Endothelial cell of umbilical vein (primary cell): ENCODE measurements around the gene ATXN1. TPM values are rescaled to one million over a fixed set of nuclear protein-coding genes. Genes with fewer than 3 reads are reported as not detected.
A peak's percentile ranks its signal among the peaks of the same experiment; 100 is the strongest.

ENCODE experiments used
- BruUV-seq: library from RNA; stranded (reverse); fragments of 400-500 nt; replicated peaks from 2 replicates; lab custom pipeline; 2021; lab: Mats Ljungman, UMichigan
- CTCF ChIA-PET: fragments of 300-600, 350-600 bp; sonication (Branson Sonifier 250); formaldehyde crosslinking; loops from one replicate; lab custom pipeline; 2021; ENCODE audit warnings: antibody characterized with exemption, inconsistent platforms; lab: Charles Lee
- POLR2A ChIA-PET: fragments of 300-600, 350-600 bp; sonication (Branson Sonifier 250); formaldehyde crosslinking; loops from one replicate; lab custom pipeline; 2021; ENCODE audit warnings: antibody characterized with exemption, inconsistent platforms; lab: Charles Lee
- DNase-seq: peaks from one replicate; pipeline ENCODE4 v3.0.0-alpha.2; 2011; ENCODE audit warnings: low read depth, low spot score
- FAIRE-seq: peaks from 2 replicates; lab custom pipeline; 2011; peaks lifted over from hg19 to GRCh38; lab: Jason Lieb, UNC
- H2AFZ ChIP-seq: 2 replicates; pipeline ENCODE4 v1.6.0; 2012; ENCODE audit warnings: low read depth, low read length, control low read depth, inconsistent platforms
- H3K27ac ChIP-seq: 2 replicates; pipeline ENCODE4 v1.5.1; 2011; ENCODE audit warnings: low read depth, mild to moderate bottlenecking, control low read depth, low read length, moderate library complexity; ENCODE audit not compliant: insufficient read depth
- H3K27me3 ChIP-seq, 2 experiments: 2 replicates each; pipeline versions ENCODE4 v1.6.0 to v1.6.1; 2011; ENCODE audit warnings: low read length in 2 of 2, mixed read lengths in 1 of 2; ENCODE audit not compliant: control insufficient read depth in 2 of 2, insufficient read depth in 2 of 2
- H3K36me3 ChIP-seq, 2 experiments: 2 replicates in 1 of 2; 3 replicates in 1 of 2; pipeline ENCODE4 v1.5.1; 2011; ENCODE audit warnings: low read length in 2 of 2, mild to moderate bottlenecking in 1 of 2, moderate library complexity in 1 of 2; ENCODE audit not compliant: control insufficient read depth in 2 of 2, insufficient read depth in 2 of 2; ENCODE audit errors: extremely low read depth in 1 of 2
- H3K4me1 ChIP-seq: 3 replicates; pipeline ENCODE4 v1.5.1; 2011; ENCODE audit warnings: mild to moderate bottlenecking, low read length; ENCODE audit not compliant: control insufficient read depth, insufficient read depth; ENCODE audit errors: extremely low read depth
- H3K4me2 ChIP-seq: 2 replicates; pipeline ENCODE4 v1.6.1; 2011; ENCODE audit warnings: low read length, control low read depth, mixed read lengths; ENCODE audit not compliant: insufficient read depth
- H3K4me3 ChIP-seq, 3 experiments: fragments of 200-600 bp in 1 of 3; sonication (generic), shearing (Covaris generic) in 1 of 3; replicated peaks in 1 of 3; 2 replicates each; pipeline ENCODE4 v1.5.1; 2011 to 2016; ENCODE audit warnings: control low read depth in 3 of 3, low read length in 3 of 3, mild to moderate bottlenecking in 2 of 3, inconsistent platforms in 1 of 3, low read depth in 1 of 3, moderate library complexity in 1 of 3; ENCODE audit not compliant: insufficient read depth in 1 of 3
- H3K79me2 ChIP-seq: 2 replicates; pipeline ENCODE4 v1.6.0; 2012; ENCODE audit warnings: low read length, inconsistent platforms; ENCODE audit not compliant: control insufficient read depth, insufficient read depth
- H3K9ac ChIP-seq: replicated peaks from 2 replicates; pipeline ENCODE3; 2011; ENCODE audit warnings: low read length, control low read depth; ENCODE audit not compliant: insufficient read depth; ENCODE audit errors: extremely low read depth
- H3K9me1 ChIP-seq: replicated peaks from 3 replicates; pipeline ENCODE4 v1.6.0; 2011; ENCODE audit warnings: mild to moderate bottlenecking, low read length; ENCODE audit not compliant: control insufficient read depth, insufficient read depth; ENCODE audit errors: extremely low read depth
- H3K9me3 ChIP-seq: replicated peaks from 2 replicates; pipeline ENCODE4 v1.5.1; 2012; ENCODE audit warnings: low read length, inconsistent platforms; ENCODE audit not compliant: control insufficient read depth, insufficient read depth
- H4K20me1 ChIP-seq: replicated peaks from 2 replicates; pipeline ENCODE3; 2011; ENCODE audit warnings: mild to moderate bottlenecking, low read length; ENCODE audit not compliant: control insufficient read depth, insufficient read depth; ENCODE audit errors: extremely low read depth
- CTCF ChIP-seq, 2 donors: IDR thresholded peaks; 1 replicate in 1 of 2; 2 replicates in 1 of 2; pipeline ENCODE4 v1.5.1; 2011; ENCODE audit warnings: low read length in 2 of 2, mild to moderate bottlenecking in 2 of 2, moderate library complexity in 2 of 2, control low read depth in 1 of 2, inconsistent platforms in 1 of 2, low read depth in 1 of 2; ENCODE audit not compliant: insufficient read depth in 1 of 2; ENCODE audit errors: extremely low read depth in 1 of 2
- EZH2 ChIP-seq: IDR thresholded peaks from 2 replicates; pipeline ENCODE4 v1.6.1; 2012; ENCODE audit warnings: borderline replicate concordance, low read depth, mild to moderate bottlenecking, moderate library complexity, low read length, inconsistent platforms; ENCODE audit not compliant: severe bottlenecking
- FOS ChIP-seq: IDR thresholded peaks from 2 replicates; pipeline ENCODE4 v1.6.1; 2011; ENCODE audit warnings: mild to moderate bottlenecking, low read length, moderate library complexity, borderline replicate concordance; ENCODE audit not compliant: insufficient read depth
- GATA2 ChIP-seq: IDR thresholded peaks from 2 replicates; pipeline ENCODE4 v1.7.0; 2011; ENCODE audit warnings: low read depth, mild to moderate bottlenecking, moderate library complexity, mixed read lengths, low read length; ENCODE audit not compliant: insufficient read length, insufficient read depth
- JUN ChIP-seq: IDR thresholded peaks from 2 replicates; pipeline ENCODE4 v1.6.1; 2011; ENCODE audit warnings: borderline replicate concordance, low read depth; ENCODE audit not compliant: insufficient read length, insufficient read depth
- MAX ChIP-seq: IDR thresholded peaks from 2 replicates; pipeline ENCODE4 v1.6.1; 2011; ENCODE audit not compliant: insufficient read depth, insufficient read length
- MYC ChIP-seq: IDR thresholded peaks from one replicate; pipeline ENCODE4 v1.6.1; 2011; ENCODE audit warnings: mild to moderate bottlenecking, low read depth, low read length
- POLR2A ChIP-seq: IDR thresholded peaks from 2 replicates; pipeline ENCODE4 v1.6.1; 2012; ENCODE audit warnings: low read depth, mild to moderate bottlenecking, control low read depth, low read length
- POLR2AphosphoS5 ChIP-seq: IDR thresholded peaks from 2 replicates; pipeline ENCODE4 v1.6.1; 2012; ENCODE audit warnings: low read depth, mild to moderate bottlenecking, control low read depth, low read length, moderate library complexity; ENCODE audit not compliant: insufficient read depth
- dilution Hi-C: fragments of 300-500 bp; cut with MboI; formaldehyde crosslinking; loops from one replicate; pipeline ENCODE4 v1.15.0; 2019; ENCODE audit warnings: low sequenced_read_pairs; ENCODE audit not compliant: extremely low pct_ligation_motif_present
- intact Hi-C: fragments of 100-400 bp; cut with micrococcal nuclease; formaldehyde crosslinking; loops from one replicate; pipeline ENCODE4 v1.10.0; 2022
- polyA plus RNA-seq, 4 experiments: library from polyadenylated mRNA; depleted of rRNA in 3 of 4; stranded (reverse) in 3 of 4; unstranded in 1 of 4; fragments of >200 nt; gene quantifications; 2 replicates each; pipeline versions ENCODE4 v1.2.1 to v1.2.3, GENCODE V29; 2011 to 2012; ENCODE audit warnings: missing spikeins in 1 of 4
- total RNA-seq: library from RNA; stranded (reverse); gene quantifications from 2 replicates; pipeline ENCODE4 v1.2.3, GENCODE V29; 2021

The ATXN1 gene
- total and polyA plus RNA-seq, 2 donors (not counting 3 experiments of a cell fraction or from before 2014, with no cell fraction given) = 16.4 to 33.0 TPM

- POLR2A ChIA-PET = no interaction called here
- intact Hi-C loops = no loop called here
- no peaks in the 10 kb centered on the region for H3K9me3 ChIP-seq
Observed at GRCh38 chr6:16471222-16471909, 289.9 kb downstream of the ATXN1 start.

More at GRCh38 chr6:16471222-16471909, 289.9 kb downstream of the ATXN1 start:
- CTCF ChIA-PET = interaction anchor here (1.2 kb wide), 1 partner anchor 13 kb away, joined by 3 read pairs; no protein-coding TSS in a partner anchor
- H3K27me3 ChIP-seq = no peaks in the 10 kb centered on the region
- dilution Hi-C loops = no loop called here
- no peaks in the 10 kb centered on the region for H4K20me1 ChIP-seq
- no peak for DNase-seq
- H3K9ac ChIP-seq = no peak overlapping the region
- no peak overlapping the region for H3K27ac ChIP-seq
- H3K79me2 ChIP-seq = no peaks in the 10 kb centered on the region
- no peak overlapping the region for H3K4me3 ChIP-seq
- FAIRE-seq = peak; percentile 8
- BruUV-seq = no TSS peak
- no peaks in the 10 kb centered on the region for H3K9me1 ChIP-seq
- no peak overlapping the region for H2AFZ ChIP-seq
- TF ChIP-seq FOS = no peak
- no peak for TF ChIP-seq MAX
- no peak for TF ChIP-seq POLR2AphosphoS5
- TF ChIP-seq POLR2A = no peak
- no peak for TF ChIP-seq MYC
- TF ChIP-seq JUN = no peak
- no peak for TF ChIP-seq GATA2
- TF ChIP-seq CTCF (IDR thresholded peaks at IDR 0.05; ENCODE audit: extremely low read depth in 1 of 2, insufficient read depth in 1 of 2, low read depth in 1 of 2, low read length in 2 of 2) = no peak
- no peak for TF ChIP-seq EZH2
- H3K4me1 ChIP-seq = peaks cover 4% of the 10 kb centered on the region
- peaks cover 0 to 1% of the 10 kb centered on the region in 2 experiments for H3K36me3 ChIP-seq
- no peak overlapping the region for H3K4me2 ChIP-seq
